ENCODE measurements around the gene RAG2.

Gene RAG2

DNA sequence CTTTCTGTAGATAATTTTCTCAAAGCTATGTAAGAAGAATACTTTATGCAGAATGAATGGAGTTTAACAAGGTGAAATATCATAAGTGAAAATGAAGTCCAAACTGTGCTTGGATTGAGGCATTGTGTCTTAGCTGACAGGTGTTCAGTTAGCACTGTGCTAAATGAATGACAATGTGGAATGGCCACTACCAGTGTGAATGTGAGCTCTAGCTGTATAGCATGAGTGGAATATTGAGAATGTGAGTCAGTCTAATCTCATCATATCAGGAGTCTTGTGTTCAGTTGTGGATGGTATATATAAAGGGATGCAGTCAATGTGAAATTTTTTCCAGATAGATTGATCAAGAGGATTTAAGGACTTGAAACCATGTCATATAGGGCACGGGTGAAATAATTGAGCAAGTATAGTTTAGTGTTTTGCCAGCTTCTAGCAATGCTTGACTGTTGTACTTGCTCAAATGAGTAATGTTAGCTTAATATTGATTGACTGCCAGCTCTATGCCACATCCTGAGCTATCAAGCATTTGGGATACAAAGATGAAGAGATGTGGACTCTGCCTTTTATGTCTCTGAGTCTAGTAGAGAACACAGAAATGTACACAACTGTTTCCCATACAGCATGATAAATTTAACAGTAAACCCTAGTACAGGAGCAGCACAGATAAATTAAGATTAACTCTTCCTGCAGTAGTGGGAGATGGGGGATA lies 10.6 kb upstream of the RAG2 start:
- H3K4me3 ChIP-seq (ENCODE audit: low read depth, low read length) = no peak overlapping the region
- TF ChIP-seq, protein P1, sequence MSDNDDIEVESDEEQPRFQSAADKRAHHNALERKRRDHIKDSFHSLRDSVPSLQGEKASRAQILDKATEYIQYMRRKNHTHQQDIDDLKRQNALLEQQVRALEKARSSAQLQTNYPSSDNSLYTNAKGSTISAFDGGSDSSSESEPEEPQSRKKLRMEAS (IDR thresholded peaks at IDR 0.05; ENCODE audit: low read depth, low read length) = no peak
- TF ChIP-seq POLR2A (IDR thresholded peaks at IDR 0.05; ENCODE audit: extremely low read depth, insufficient read length) (no peak), MYC (IDR thresholded peaks at IDR 0.05; ENCODE audit: low read depth, low read length) (no peak)
- TF ChIP-seq, protein P2, sequence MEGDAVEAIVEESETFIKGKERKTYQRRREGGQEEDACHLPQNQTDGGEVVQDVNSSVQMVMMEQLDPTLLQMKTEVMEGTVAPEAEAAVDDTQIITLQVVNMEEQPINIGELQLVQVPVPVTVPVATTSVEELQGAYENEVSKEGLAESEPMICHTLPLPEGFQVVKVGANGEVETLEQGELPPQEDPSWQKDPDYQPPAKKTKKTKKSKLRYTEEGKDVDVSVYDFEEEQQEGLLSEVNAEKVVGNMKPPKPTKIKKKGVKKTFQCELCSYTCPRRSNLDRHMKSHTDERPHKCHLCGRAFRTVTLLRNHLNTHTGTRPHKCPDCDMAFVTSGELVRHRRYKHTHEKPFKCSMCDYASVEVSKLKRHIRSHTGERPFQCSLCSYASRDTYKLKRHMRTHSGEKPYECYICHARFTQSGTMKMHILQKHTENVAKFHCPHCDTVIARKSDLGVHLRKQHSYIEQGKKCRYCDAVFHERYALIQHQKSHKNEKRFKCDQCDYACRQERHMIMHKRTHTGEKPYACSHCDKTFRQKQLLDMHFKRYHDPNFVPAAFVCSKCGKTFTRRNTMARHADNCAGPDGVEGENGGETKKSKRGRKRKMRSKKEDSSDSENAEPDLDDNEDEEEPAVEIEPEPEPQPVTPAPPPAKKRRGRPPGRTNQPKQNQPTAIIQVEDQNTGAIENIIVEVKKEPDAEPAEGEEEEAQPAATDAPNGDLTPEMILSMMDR (IDR thresholded peaks at IDR 0.05; ENCODE audit: low read depth, low read length) = no peak
- DNase-seq (ENCODE audit: low read depth) = no peak

DNA sequence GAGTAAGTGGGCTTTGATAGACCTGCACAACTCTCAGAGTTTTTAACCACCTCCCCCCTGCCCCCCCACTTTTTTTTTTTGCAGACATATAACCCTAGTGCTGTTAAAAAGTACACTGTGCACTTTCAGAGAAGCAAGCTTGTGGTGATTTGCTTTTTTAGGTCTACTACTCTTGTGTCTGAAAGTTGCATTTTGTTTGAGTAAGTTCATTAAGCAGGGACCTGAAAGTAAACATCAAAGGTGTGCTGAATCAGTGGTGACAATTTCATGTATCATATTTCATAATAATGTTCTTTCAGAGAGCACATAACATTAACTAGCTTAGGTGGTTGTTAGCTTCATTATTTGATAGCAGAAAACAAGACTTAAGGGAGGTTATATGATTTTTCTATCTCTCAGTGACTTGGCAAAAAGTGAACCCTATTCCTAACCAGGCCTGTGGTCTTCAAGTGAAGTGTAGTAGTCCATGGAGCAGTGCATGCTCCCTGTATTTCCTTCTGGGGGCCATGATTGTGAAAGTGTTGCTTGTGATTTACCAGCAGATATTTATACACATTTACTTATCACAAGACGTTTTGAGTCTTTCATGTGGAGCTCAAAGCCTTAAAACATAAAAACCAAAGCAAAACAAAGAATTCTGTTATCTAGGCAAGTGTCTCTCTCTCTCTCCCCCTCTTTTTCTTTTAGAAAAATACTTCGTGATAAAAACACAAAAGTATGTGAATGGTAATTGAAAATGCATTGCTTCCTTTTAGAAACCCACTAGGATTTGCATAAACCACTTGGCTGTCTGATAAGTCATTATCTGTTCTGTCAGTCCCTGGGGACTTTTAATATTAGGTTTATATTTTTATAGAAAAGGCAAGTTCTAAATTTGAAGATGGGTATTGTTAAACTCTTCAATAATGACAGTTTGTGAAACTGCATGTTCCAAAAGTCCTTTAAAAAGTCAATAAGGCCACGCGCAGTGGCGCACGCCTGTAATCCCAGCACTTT lies 7.5 kb upstream of the RAG2 start:
- TF ChIP-seq POLR2A (IDR thresholded peaks at IDR 0.05; ENCODE audit: extremely low read depth, insufficient read length) (no peak), MYC (IDR thresholded peaks at IDR 0.05; ENCODE audit: low read depth, low read length) (no peak)
- TF ChIP-seq, protein P2 (IDR thresholded peaks at IDR 0.05; ENCODE audit: low read depth, low read length) = no peak
- TF ChIP-seq, protein P1 (IDR thresholded peaks at IDR 0.05; ENCODE audit: low read depth, low read length) = no peak
- no peak overlapping the region for H3K4me3 ChIP-seq (ENCODE audit: low read depth, low read length)
- DNase-seq (ENCODE audit: low read depth) = no peak

DNA sequence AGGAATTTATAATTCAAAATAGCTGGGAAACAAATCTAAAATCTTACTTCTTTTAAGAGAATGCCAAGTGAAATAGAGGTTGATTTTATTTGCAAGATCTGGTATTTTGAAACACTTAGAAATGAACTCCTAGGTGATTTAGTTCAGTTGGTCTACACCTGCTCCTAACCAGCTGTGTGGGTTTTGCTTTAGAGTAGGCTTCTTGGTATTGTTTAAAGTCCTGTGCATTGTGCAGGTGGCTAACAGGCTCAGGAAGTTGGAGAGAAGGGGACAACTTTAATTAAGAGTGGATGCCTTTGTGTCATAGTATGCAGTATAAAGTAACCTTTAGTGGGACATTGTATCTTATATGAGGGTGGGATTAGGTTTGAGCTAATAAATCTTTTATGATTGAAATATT lies 4.1 kb upstream of the RAG2 start:
- no peak for DNase-seq (ENCODE audit: low read depth)
- no peak overlapping the region for H3K4me3 ChIP-seq (ENCODE audit: low read depth, low read length)
- no peak for TF ChIP-seq POLR2A (IDR thresholded peaks at IDR 0.05; ENCODE audit: extremely low read depth, insufficient read length)
- TF ChIP-seq, protein P1 (IDR thresholded peaks at IDR 0.05; ENCODE audit: low read depth, low read length) = no peak
- no peak for TF ChIP-seq MYC (IDR thresholded peaks at IDR 0.05; ENCODE audit: low read depth, low read length)
- TF ChIP-seq, protein P2 (IDR thresholded peaks at IDR 0.05; ENCODE audit: low read depth, low read length) = no peak

DNA sequence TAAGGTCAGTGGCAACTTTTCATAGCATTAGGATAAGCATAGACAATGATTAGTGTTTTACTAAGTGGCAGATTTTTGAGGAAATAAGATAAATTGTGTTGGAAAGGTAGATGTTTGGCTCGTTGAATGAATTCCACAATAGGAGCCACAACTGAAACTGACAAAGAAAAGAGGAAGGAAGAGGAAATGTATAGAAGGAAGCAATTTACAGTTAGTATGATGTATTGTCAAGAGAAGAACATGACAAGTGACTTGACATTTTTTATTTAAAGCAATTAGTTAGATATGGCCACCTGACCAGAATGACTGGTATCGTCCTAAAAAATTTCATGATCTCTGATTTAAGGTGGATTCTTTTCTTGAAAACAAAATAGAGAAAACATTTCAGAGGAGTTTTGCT lies 3.1 kb upstream of the RAG2 start:
- TF ChIP-seq, protein P1 (IDR thresholded peaks at IDR 0.05; ENCODE audit: low read depth, low read length) = no peak
- no peak for TF ChIP-seq POLR2A (IDR thresholded peaks at IDR 0.05; ENCODE audit: extremely low read depth, insufficient read length)
- TF ChIP-seq, protein P2 (IDR thresholded peaks at IDR 0.05; ENCODE audit: low read depth, low read length) = no peak
- H3K4me3 ChIP-seq (ENCODE audit: low read depth, low read length) = no peak overlapping the region
- peak; percentile 8 for DNase-seq (ENCODE audit: low read depth)

DNA sequence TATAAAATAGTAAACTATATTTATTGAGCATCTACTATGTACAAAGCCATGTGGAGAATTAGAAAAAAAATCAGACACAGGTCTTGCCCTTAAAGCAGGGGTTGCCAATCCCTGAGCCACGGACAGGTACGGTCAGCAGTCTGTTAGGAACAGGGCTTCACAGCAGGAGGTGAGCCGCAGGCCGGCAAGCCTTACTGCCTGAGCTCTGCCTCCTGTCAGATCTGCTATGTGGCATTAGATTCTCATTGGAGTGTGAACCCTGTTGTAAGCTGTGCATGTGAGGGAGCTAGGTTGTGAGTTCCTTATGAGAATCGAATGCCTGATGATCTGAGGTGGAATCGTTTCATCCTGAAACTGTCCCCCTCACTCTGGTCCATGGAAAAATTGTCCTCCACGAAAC lies 2.1 kb upstream of the RAG2 start:
- DNase-seq (ENCODE audit: low read depth) = no peak
- H3K4me3 ChIP-seq (ENCODE audit: low read depth, low read length) = no peak overlapping the region
- TF ChIP-seq, protein P1 (IDR thresholded peaks at IDR 0.05; ENCODE audit: low read depth, low read length) = no peak
- TF ChIP-seq POLR2A (IDR thresholded peaks at IDR 0.05; ENCODE audit: extremely low read depth, insufficient read length) (no peak), MYC (IDR thresholded peaks at IDR 0.05; ENCODE audit: low read depth, low read length) (no peak)
- TF ChIP-seq, protein P2 (IDR thresholded peaks at IDR 0.05; ENCODE audit: low read depth, low read length) = no peak
